Measurements from ENCODE around the gene PRPF19.

Gene PRPF19

GRCh38 chr11:60858731-60859464, 47.5 kb downstream of the PRPF19 start:
- Histone ChIP-seq H3K4me1 (ENCODE audit: insufficient read depth, low read length) (no peaks in the 10 kb centered on the region), H3K27ac (ENCODE audit: low read depth, low read length) (no peak overlapping the region), H3K9me3 (ENCODE audit: low read length) (no peaks in the 10 kb centered on the region), H3K27me3 (ENCODE audit: control insufficient read depth in 1 of 2, insufficient read depth in 2 of 2, low read length in 2 of 2) (no peaks in the 10 kb centered on the region), H3K4me3 (ENCODE audit: low read depth in 1 of 2, low read length in 2 of 2) (no peak overlapping the region), H3K9ac (ENCODE audit: low read length) (no peak overlapping the region), H3K36me3 (ENCODE audit: insufficient read depth, low read length) (no peaks in the 10 kb centered on the region)

GRCh38 chr11:60858236-60858635, 48.1 kb downstream of the PRPF19 start:
- no peak overlapping the region for H3K27ac ChIP-seq (ENCODE audit: low read depth, low read length)
- no peaks in the 10 kb centered on the region for H3K27me3 ChIP-seq (ENCODE audit: control insufficient read depth in 1 of 2, insufficient read depth in 2 of 2, low read length in 2 of 2)
- no peaks in the 10 kb centered on the region for H3K4me1 ChIP-seq (ENCODE audit: insufficient read depth, low read length)
- no peaks in the 10 kb centered on the region for H3K36me3 ChIP-seq (ENCODE audit: insufficient read depth, low read length)
- no peak overlapping the region for H3K9ac ChIP-seq (ENCODE audit: low read length)
- no peaks in the 10 kb centered on the region for H3K9me3 ChIP-seq (ENCODE audit: low read length)
- H3K4me3 ChIP-seq (ENCODE audit: low read depth in 1 of 2, low read length in 2 of 2), result no peak overlapping the region

- Histone ChIP-seq H3K9ac (ENCODE audit: low read length) (no peak overlapping the region), H3K9me3 (ENCODE audit: low read length) (no peaks in the 10 kb centered on the region), H3K27ac (ENCODE audit: low read depth, low read length) (no peak overlapping the region), H3K27me3 (ENCODE audit: control insufficient read depth in 1 of 2, insufficient read depth in 2 of 2, low read length in 2 of 2) (no peaks in the 10 kb centered on the region), H3K4me3 (ENCODE audit: low read depth in 1 of 2, low read length in 2 of 2) (no peak overlapping the region), H3K4me1 (ENCODE audit: insufficient read depth, low read length) (no peaks in the 10 kb centered on the region), H3K36me3 (ENCODE audit: insufficient read depth, low read length) (no peaks in the 10 kb centered on the region)
Measured at GRCh38 chr11:60857378-60858232, 48.8 kb downstream of the PRPF19 start.

GRCh38 chr11:60855726-60856633, 50.4 kb downstream of the PRPF19 start, which contains the start of gene PTGDR2:
Gene PTGDR2, minus strand, starts transcription at chr11:60855950. Its CDS starts 2,228 bp downstream, at chr11:60853722.
- Histone ChIP-seq H3K4me1 (ENCODE audit: insufficient read depth, low read length) (no peaks in the 10 kb centered on the region), H3K27ac (ENCODE audit: low read depth, low read length) (no peak within 1 kb of the TSS), H3K9ac (ENCODE audit: low read length) (no peak within 1 kb of the TSS), H3K27me3 (ENCODE audit: control insufficient read depth in 1 of 2, insufficient read depth in 2 of 2, low read length in 2 of 2) (no peaks in the 10 kb centered on the region), H3K36me3 (ENCODE audit: insufficient read depth, low read length) (peaks cover 2% of the 10 kb centered on the region), H3K9me3 (ENCODE audit: low read length) (no peaks in the 10 kb centered on the region), H3K4me3 (ENCODE audit: low read depth in 1 of 2, low read length in 2 of 2) (no peak within 1 kb of the TSS)

- H3K36me3 ChIP-seq (ENCODE audit: insufficient read depth, low read length), result peaks cover 6% of the 10 kb centered on the region
- no peak overlapping the region for H3K27ac ChIP-seq (ENCODE audit: low read depth, low read length)
- no peaks in the 10 kb centered on the region for H3K27me3 ChIP-seq (ENCODE audit: control insufficient read depth in 1 of 2, insufficient read depth in 2 of 2, low read length in 2 of 2)
- H3K4me1 ChIP-seq (ENCODE audit: insufficient read depth, low read length), result no peaks in the 10 kb centered on the region
- H3K9me3 ChIP-seq (ENCODE audit: low read length), result no peaks in the 10 kb centered on the region
- no peak overlapping the region for H3K4me3 ChIP-seq (ENCODE audit: low read depth in 1 of 2, low read length in 2 of 2)
- H3K9ac ChIP-seq (ENCODE audit: low read length), result no peak overlapping the region
Measured at GRCh38 chr11:60854847-60855725, 51.3 kb downstream of the PRPF19 start.

GRCh38 chr11:60854140-60854846, 52.1 kb downstream of the PRPF19 start:
- Histone ChIP-seq H3K9ac (ENCODE audit: low read length) (no peak overlapping the region), H3K36me3 (ENCODE audit: insufficient read depth, low read length) (peaks cover 12% of the 10 kb centered on the region), H3K9me3 (ENCODE audit: low read length) (no peaks in the 10 kb centered on the region), H3K4me3 (ENCODE audit: low read depth in 1 of 2, low read length in 2 of 2) (no peak overlapping the region), H3K4me1 (ENCODE audit: insufficient read depth, low read length) (no peaks in the 10 kb centered on the region), H3K27ac (ENCODE audit: low read depth, low read length) (no peak overlapping the region), H3K27me3 (ENCODE audit: control insufficient read depth in 1 of 2, insufficient read depth in 2 of 2, low read length in 2 of 2) (no peaks in the 10 kb centered on the region)

GRCh38 chr11:60852982-60853950, 53.1 kb downstream of the PRPF19 start:
- Histone ChIP-seq H3K4me3 (ENCODE audit: low read depth in 1 of 2, low read length in 2 of 2) (no peak overlapping the region), H3K4me1 (ENCODE audit: insufficient read depth, low read length) (no peaks in the 10 kb centered on the region), H3K27me3 (ENCODE audit: control insufficient read depth in 1 of 2, insufficient read depth in 2 of 2, low read length in 2 of 2) (no peaks in the 10 kb centered on the region), H3K27ac (ENCODE audit: low read depth, low read length) (no peak overlapping the region), H3K36me3 (ENCODE audit: insufficient read depth, low read length) (peaks cover 17% of the 10 kb centered on the region), H3K9me3 (ENCODE audit: low read length) (no peaks in the 10 kb centered on the region), H3K9ac (ENCODE audit: low read length) (no peak overlapping the region)

- H3K4me1 ChIP-seq (ENCODE audit: insufficient read depth, low read length), result no peaks in the 10 kb centered on the region
- H3K9me3 ChIP-seq (ENCODE audit: low read length), result no peaks in the 10 kb centered on the region
- H3K9ac ChIP-seq (ENCODE audit: low read length), result no peak overlapping the region
- H3K36me3 ChIP-seq (ENCODE audit: insufficient read depth, low read length), result peaks cover 18% of the 10 kb centered on the region
- H3K4me3 ChIP-seq (ENCODE audit: low read depth in 1 of 2, low read length in 2 of 2), result no peak overlapping the region
- no peaks in the 10 kb centered on the region for H3K27me3 ChIP-seq (ENCODE audit: control insufficient read depth in 1 of 2, insufficient read depth in 2 of 2, low read length in 2 of 2)
- H3K27ac ChIP-seq (ENCODE audit: low read depth, low read length), result no peak overlapping the region
Measured at GRCh38 chr11:60852117-60852981, 54.0 kb downstream of the PRPF19 start.

Data from muscle layer of colon (tissue), 2 donors.